Measurements from ENCODE around the gene RNH1. TPM values are rescaled to one million over a fixed set of nuclear protein-coding genes. Genes with fewer than 3 reads are reported as not detected.

RNH1 gene
- total RNA-seq, 1 experiment from 2014 or later, result 60.0 TPM

DNA sequence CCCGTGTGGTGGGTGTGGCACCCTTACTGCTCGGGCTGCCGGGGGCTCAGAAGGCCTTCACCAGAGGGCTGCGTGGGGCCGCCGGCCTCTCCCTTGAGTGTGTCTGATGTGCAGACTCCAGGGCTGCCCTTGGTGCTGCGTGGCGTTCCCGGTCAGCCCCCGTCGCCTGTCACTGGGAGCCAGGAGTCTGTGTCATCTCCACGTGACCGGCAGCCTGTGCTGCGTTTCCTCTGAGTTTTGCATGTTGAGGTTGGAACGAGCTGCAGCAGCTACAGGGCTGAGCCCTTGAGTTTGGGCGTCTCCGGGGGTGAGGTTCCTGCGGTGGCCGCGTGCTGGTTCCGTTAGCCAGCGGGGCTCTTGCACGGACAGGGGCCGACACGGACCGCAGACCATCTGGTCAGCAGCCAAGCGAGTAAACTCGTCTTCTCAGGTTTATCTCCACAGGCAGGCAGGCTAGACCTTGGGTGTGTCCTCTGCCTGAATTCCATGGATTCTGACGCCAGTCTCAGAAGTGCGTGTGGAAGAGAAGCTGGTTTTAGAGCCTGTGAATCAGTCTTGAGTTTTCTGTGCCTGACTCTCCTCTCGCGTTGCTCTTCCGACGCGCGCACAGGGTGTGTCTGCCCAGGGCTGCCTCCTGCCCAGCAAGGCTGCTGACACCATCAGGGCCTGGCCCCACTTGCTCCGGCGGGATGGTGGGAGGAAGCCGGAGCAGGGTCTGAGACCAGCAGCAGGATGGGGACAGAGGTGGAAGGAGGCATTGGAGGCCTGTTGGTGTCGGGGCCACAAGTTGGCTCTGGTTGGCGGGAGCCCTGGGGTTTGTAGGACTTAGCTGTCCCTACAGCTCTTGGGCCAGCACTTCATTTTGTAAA lies 46.5 kb downstream of the RNH1 start:
- no peak overlapping the region for H3K4me2 ChIP-seq (ENCODE audit: insufficient read depth, insufficient read length, low read length)
- H4K91ac ChIP-seq (ENCODE audit: insufficient read length, low read depth, low read length), result no peak overlapping the region
- no peak overlapping the region for H4K5ac ChIP-seq (ENCODE audit: insufficient read length, low read depth, low read length)
- no peaks in the 10 kb centered on the region for H4K20me1 ChIP-seq (ENCODE audit: control insufficient read depth, insufficient read depth, insufficient read length)
- H3K14ac ChIP-seq (ENCODE audit: insufficient read depth, low read length), result no peak overlapping the region
- no peaks in the 10 kb centered on the region for H3K79me1 ChIP-seq (ENCODE audit: insufficient read depth, low read depth, low read length, poor library complexity, severe bottlenecking)
- H3K4me3 Mint-ChIP-seq, result no peak overlapping the region
- no peaks in the 10 kb centered on the region for H3K23me2 ChIP-seq (ENCODE audit: insufficient read length, low read depth, low read length, poor library complexity, severe bottlenecking)
- no peak overlapping the region for H3K27ac ChIP-seq (ENCODE audit: insufficient read length, low read depth, low read length)
- no peak for TF ChIP-seq CTCF (conservative IDR thresholded peaks at IDR 0.05)
- no peak overlapping the region for H3T11ph ChIP-seq (ENCODE audit: low read length)
- H3K4me1 Mint-ChIP-seq, result peaks cover 27 to 28% of the 10 kb centered on the region in 2 experiments
- no peaks in the 10 kb centered on the region for H3K4me1 ChIP-seq (ENCODE audit: insufficient read depth, low read length)
- H2BK15ac ChIP-seq (ENCODE audit: low read depth, low read length), result no peak overlapping the region
- H3K9ac ChIP-seq (ENCODE audit: extremely low read depth, insufficient read length, low read length), result no peak overlapping the region
- H4K8ac ChIP-seq (replicated peaks; ENCODE audit: insufficient read length, low read depth, low read length), result no peak overlapping the region
- no peak overlapping the region for H2BK120ac ChIP-seq (ENCODE audit: low read depth, low read length, poor library complexity, severe bottlenecking)
- no peak overlapping the region for H3K18ac ChIP-seq (ENCODE audit: insufficient read length, low read depth, low read length)
- H3K36me3 Mint-ChIP-seq (ENCODE audit: insufficient read depth in 1 of 3, low read depth in 3 of 3), result peaks cover 13 to 39% (median 36%) of the 10 kb centered on the region in 3 experiments; a peak in 6 of 7 replicates
- no peak overlapping the region for H3K56ac ChIP-seq (ENCODE audit: insufficient read length, low read depth, low read length)
- H2BK20ac ChIP-seq (ENCODE audit: low read depth, low read length, poor library complexity, severe bottlenecking), result no peak overlapping the region
- H3K9me3 ChIP-seq (ENCODE audit: control insufficient read depth, low read depth, low read length), result no peaks in the 10 kb centered on the region
- no peak overlapping the region for H2BK12ac ChIP-seq (ENCODE audit: insufficient read length, low read depth, low read length)
- no peak overlapping the region for H2AK5ac ChIP-seq (ENCODE audit: insufficient read length, low read length)
- H2BK5ac ChIP-seq (ENCODE audit: insufficient read length, low read length), result no peak overlapping the region
- WGBS (ENCODE audit: extremely low coverage, insufficient read length, low lambda C conversion rate), result no CpG with 5 or more reads among the region's 41 CpGs
- no peaks in the 10 kb centered on the region for H3K9me3 Mint-ChIP-seq
- DNase-seq, result no peak
- peaks cover 12% of the 10 kb centered on the region; the same call in 1 of the 2 replicates for H3K79me2 ChIP-seq (ENCODE audit: insufficient read depth, low read length)
- no peak overlapping the region for H3K27ac Mint-ChIP-seq
- no peaks in the 10 kb centered on the region for H3K27me3 Mint-ChIP-seq (ENCODE audit: low read depth)
- no peak overlapping the region for H3K23ac ChIP-seq (ENCODE audit: insufficient read length, low read depth, low read length)
- no peak overlapping the region for H2AFZ ChIP-seq (ENCODE audit: low read length)
- no peaks in the 10 kb centered on the region for H3K27me3 ChIP-seq (ENCODE audit: insufficient read depth, low read length)
- no peak overlapping the region for H3K4ac ChIP-seq (ENCODE audit: low read depth, low read length)
